Panc1 (cell line): Measurements from ENCODE around the gene MPP2. TPM values are rescaled to one million over a fixed set of nuclear protein-coding genes. Genes with fewer than 3 reads are reported as not detected.

Experiments used
- ATAC-seq: fragments of 200-7000 bp; cut with Tn5 transposase; 2 replicates; pipeline ENCODE4 v1.9.1; 2020; ENCODE audit warnings: mild to moderate bottlenecking, moderate library complexity
- BruUV-seq: library from RNA; stranded (reverse); fragments of 400-500 nt; replicated peaks from 2 replicates; lab custom pipeline; 2021; lab: Mats Ljungman, UMichigan
- CTCF ChIA-PET: fragments of 300-600 bp; sonication (Branson Sonifier 250); formaldehyde crosslinking; loops from one replicate; lab custom pipeline; 2022; ENCODE audit warnings: antibody characterized with exemption; lab: Charles Lee
- POLR2A ChIA-PET: fragments of 300-600 bp; sonication (Branson Sonifier 250); formaldehyde crosslinking; loops from one replicate; lab custom pipeline; 2022; ENCODE audit warnings: antibody characterized with exemption; lab: Charles Lee
- DNase-seq: peaks from one replicate; pipeline ENCODE4 v3.0.0-alpha.2; 2010; ENCODE audit warnings: low read depth, low spot score
- H3K27ac ChIP-seq: 2 replicates; pipeline ENCODE4 v1.5.1; 2011; ENCODE audit warnings: mild to moderate bottlenecking, low read length, inconsistent platforms
- H3K27me3 ChIP-seq: fragments of 200-500 bp; sonication (Bioruptor generic); 2 replicates; pipeline ENCODE4 v1.6.0; 2014; ENCODE audit warnings: low read length, inconsistent platforms; ENCODE audit not compliant: control insufficient read depth, insufficient read depth
- H3K36me3 ChIP-seq: fragments of 200-500 bp; sonication (Bioruptor generic); 2 replicates; pipeline ENCODE4 v1.5.1; 2014; ENCODE audit warnings: inconsistent platforms, mild to moderate bottlenecking, low read length, moderate library complexity; ENCODE audit not compliant: control insufficient read depth, insufficient read depth
- H3K4me1 ChIP-seq: 2 replicates; pipeline ENCODE4 v1.5.1; 2011; ENCODE audit warnings: inconsistent platforms, mild to moderate bottlenecking, low read length, moderate library complexity; ENCODE audit not compliant: control insufficient read depth, insufficient read depth
- H3K4me3 ChIP-seq, 2 experiments: 2 replicates each; pipeline ENCODE4 v1.5.1; 2011 to 2012; ENCODE audit warnings: low read depth in 2 of 2, low read length in 2 of 2, mild to moderate bottlenecking in 2 of 2, inconsistent platforms in 1 of 2, moderate library complexity in 1 of 2
- H3K9me3 ChIP-seq: fragments of 200-500 bp; sonication (Bioruptor generic); 2 replicates; pipeline ENCODE4 v1.5.1; 2014; ENCODE audit warnings: low read depth, mild to moderate bottlenecking, inconsistent platforms, low read length, moderate library complexity; ENCODE audit not compliant: control insufficient read depth, insufficient read depth
- POLR2AphosphoS5 ChIP-seq: IDR thresholded peaks from 2 replicates; pipeline ENCODE4 v1.6.1; 2012; ENCODE audit warnings: mild to moderate bottlenecking, low read depth, low read length, moderate library complexity
- REST ChIP-seq, 2 experiments: IDR thresholded peaks; 2 replicates each; pipeline ENCODE4 v1.6.1; 2011 to 2012; ENCODE audit warnings: low read depth in 2 of 2, control low read depth in 1 of 2, low read length in 1 of 2, mild to moderate bottlenecking in 1 of 2, moderate library complexity in 1 of 2; ENCODE audit not compliant: insufficient read depth in 1 of 2
- SIN3A ChIP-seq: IDR thresholded peaks from 2 replicates; pipeline ENCODE4 v1.6.1; 2012; ENCODE audit warnings: low read depth, mild to moderate bottlenecking, low read length, moderate library complexity, borderline replicate concordance; ENCODE audit not compliant: insufficient read depth
- TCF7L2 ChIP-seq: IDR thresholded peaks from 2 replicates; pipeline ENCODE4 v1.6.1; 2011; ENCODE audit warnings: mild to moderate bottlenecking, low read depth, low read length, inconsistent platforms
- in situ Hi-C: cut with HindIII; loops from 2 replicates; pipeline ENCODE4 v1.10.0; 2016; ENCODE audit warnings: low sequenced_read_pairs, low pct_unique_long_range_greater_than_20kb
- intact Hi-C: fragments of 100-400 bp; cut with micrococcal nuclease; formaldehyde crosslinking; loops from one replicate; pipeline ENCODE4 v1.10.0; 2022; ENCODE audit not compliant: unreplicated experiment
- total RNA-seq: library from RNA; stranded (reverse); gene quantifications from one replicate; pipeline ENCODE4 v1.2.1, GENCODE V29; 2021; ENCODE audit not compliant: unreplicated experiment
- TF ChIP-seq, protein P1 (sequence below): fragments of 450-650 bp; IDR thresholded peaks from 2 replicates; pipeline ENCODE4 v1.5.1; 2017; ENCODE audit warnings: mild to moderate bottlenecking

MPP2 gene
- total RNA-seq, 1 experiment from 2014 or later, result 3.5 TPM

DNA sequence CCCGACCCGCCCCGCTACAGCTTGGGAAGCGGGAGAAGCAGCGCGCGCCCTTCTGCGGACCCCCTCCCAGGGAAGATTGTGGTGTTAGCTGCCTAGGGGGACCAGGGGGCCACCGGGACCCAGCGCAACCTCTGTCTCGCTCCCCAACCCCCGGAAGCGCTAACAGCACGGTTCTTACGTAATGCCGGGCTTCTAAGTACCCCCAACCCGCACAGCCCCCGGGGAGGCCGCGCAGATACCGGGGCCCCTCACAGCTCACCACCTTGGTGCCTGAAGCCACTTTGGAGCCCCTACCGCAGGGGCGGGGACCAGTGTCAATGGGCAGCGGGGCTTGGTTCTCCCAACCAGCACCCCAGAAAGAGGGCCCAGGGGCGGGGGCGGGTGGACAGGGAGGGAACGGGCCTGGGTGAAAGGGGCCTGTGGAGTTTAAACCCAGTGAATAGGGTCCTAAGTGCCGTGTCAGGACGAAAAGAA, 348 bp downstream of the MPP2 start:
- no peak for TF ChIP-seq SIN3A
- no peak for TF ChIP-seq POLR2AphosphoS5
- no peak for TF ChIP-seq REST (IDR thresholded peaks at IDR 0.05; ENCODE audit: insufficient read depth in 1 of 2, low read depth in 2 of 2, low read length in 1 of 2)
- TF ChIP-seq, protein P1, sequence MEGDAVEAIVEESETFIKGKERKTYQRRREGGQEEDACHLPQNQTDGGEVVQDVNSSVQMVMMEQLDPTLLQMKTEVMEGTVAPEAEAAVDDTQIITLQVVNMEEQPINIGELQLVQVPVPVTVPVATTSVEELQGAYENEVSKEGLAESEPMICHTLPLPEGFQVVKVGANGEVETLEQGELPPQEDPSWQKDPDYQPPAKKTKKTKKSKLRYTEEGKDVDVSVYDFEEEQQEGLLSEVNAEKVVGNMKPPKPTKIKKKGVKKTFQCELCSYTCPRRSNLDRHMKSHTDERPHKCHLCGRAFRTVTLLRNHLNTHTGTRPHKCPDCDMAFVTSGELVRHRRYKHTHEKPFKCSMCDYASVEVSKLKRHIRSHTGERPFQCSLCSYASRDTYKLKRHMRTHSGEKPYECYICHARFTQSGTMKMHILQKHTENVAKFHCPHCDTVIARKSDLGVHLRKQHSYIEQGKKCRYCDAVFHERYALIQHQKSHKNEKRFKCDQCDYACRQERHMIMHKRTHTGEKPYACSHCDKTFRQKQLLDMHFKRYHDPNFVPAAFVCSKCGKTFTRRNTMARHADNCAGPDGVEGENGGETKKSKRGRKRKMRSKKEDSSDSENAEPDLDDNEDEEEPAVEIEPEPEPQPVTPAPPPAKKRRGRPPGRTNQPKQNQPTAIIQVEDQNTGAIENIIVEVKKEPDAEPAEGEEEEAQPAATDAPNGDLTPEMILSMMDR, result no peak
- no peak for TF ChIP-seq TCF7L2
- DNase-seq (no peak), ATAC-seq (no peak)
- Histone ChIP-seq H3K4me3 (peak overlapping the region; percentile 16 to 34; a peak in 2 of 4 replicates), H3K27ac (no peak overlapping the region), H3K27me3 (peaks cover 3% of the 10 kb centered on the region; the same call in 1 of the 2 replicates), H3K4me1 (peaks cover 8% of the 10 kb centered on the region), H3K9me3 (no peaks in the 10 kb centered on the region), H3K36me3 (no peaks in the 10 kb centered on the region; the same call in 1 of the 2 replicates)
- no TSS peak for BruUV-seq
- POLR2A ChIA-PET, result no interaction called here
- in situ Hi-C loops, result no loop called here
- intact Hi-C loops, result no loop called here
- CTCF ChIA-PET, result no interaction called here

GRCh38 chr17:43905985-43906852, 1.1 kb downstream of the MPP2 start:
- ChIA-PET CTCF (no interaction called here), POLR2A (no interaction called here)
- no peaks in the 10 kb centered on the region; the same call in 1 of the 2 replicates for H3K36me3 ChIP-seq
- TF ChIP-seq TCF7L2, result no peak
- TF ChIP-seq SIN3A, result no peak
- TF ChIP-seq, protein P1, result no peak
- TF ChIP-seq REST (IDR thresholded peaks at IDR 0.05; ENCODE audit: insufficient read depth in 1 of 2, low read depth in 2 of 2, low read length in 1 of 2), result no peak
- no peak for TF ChIP-seq POLR2AphosphoS5
- in situ Hi-C loops (no loop called here), intact Hi-C loops (no loop called here)
- DNase-seq (no peak), ATAC-seq (no peak; the same call in 1 of the 2 replicates)
- BruUV-seq, result no TSS peak
- no peaks in the 10 kb centered on the region for H3K9me3 ChIP-seq
- H3K4me1 ChIP-seq, result peaks cover 10% of the 10 kb centered on the region
- peaks cover 3% of the 10 kb centered on the region; the same call in 1 of the 2 replicates for H3K27me3 ChIP-seq
- peak overlapping the region in 1 of 2 experiments; percentile 34; a peak in 1 of 4 replicates for H3K4me3 ChIP-seq
- no peak overlapping the region for H3K27ac ChIP-seq
